ENCODE data around the gene NRG3.

DNA sequence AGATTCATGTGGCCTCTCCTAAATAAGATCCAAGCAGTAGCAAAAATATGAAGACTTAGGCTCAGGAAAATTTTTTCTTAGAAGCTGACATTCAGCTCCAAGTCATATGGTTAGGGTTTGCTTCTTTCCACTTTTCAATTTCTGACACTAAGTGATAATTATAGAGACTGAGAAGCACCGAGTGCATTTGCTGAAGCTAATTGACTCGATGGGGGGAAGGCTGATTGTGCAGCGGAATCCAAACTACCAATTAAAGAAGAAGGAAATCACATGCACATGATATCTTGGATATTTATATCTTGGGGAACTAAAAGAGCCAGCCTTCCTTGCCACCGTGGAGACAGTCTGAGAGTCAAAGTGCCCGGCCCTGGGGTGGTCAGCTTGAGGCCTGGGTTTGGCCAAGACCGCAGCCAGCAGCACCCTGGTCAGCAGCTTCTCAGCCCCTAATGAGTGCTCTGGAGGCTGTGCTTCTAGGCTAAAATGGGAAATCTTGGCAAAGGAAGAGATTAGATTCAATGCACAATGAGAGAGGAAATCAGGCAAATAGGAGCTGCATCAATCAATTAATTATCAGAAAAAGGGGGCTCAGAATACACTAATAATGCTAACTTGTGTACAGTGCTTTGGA, 589.3 kb downstream of the NRG3 start:
- TF ChIP-seq POLR2A (IDR thresholded peaks at IDR 0.05) (no peak), CTCF (IDR thresholded peaks at IDR 0.05) (no peak)
